GM23338 (cell line): ENCODE data around the gene TRDMT1. TPM values are rescaled to one million over a fixed set of nuclear protein-coding genes. Genes with fewer than 3 reads are reported as not detected.

Experiments used
- ATAC-seq: fragments of 200-7000 bp; cut with Tn5 transposase; 3 replicates; pipeline ENCODE4 v1.9.1; 2020
- DNase-seq: peaks from one replicate; pipeline ENCODE4 v3.0.0-alpha.2; 2015; ENCODE audit warnings: low spot score
- H2AFZ ChIP-seq: fragments of 200-600 bp; sonication (generic); 2 replicates; pipeline ENCODE4 v1.8.0; 2016; ENCODE audit warnings: antibody characterized with exemption, mild to moderate bottlenecking, moderate library complexity
- H3F3A ChIP-seq: fragments of 200-600 bp; sonication (generic); replicated peaks from 2 replicates; pipeline ENCODE4 v1.8.0; 2017; ENCODE audit warnings: antibody characterized with exemption, mixed run types, low read depth
- H3K27ac ChIP-seq: fragments of 200-600 bp; sonication (generic); 2 replicates; pipeline ENCODE4 v1.6.1; 2016; ENCODE audit warnings: low read depth
- H3K27me3 ChIP-seq: fragments of 200-600 bp; sonication (generic); 2 replicates; pipeline ENCODE4 v1.8.0; 2016; ENCODE audit warnings: mild to moderate bottlenecking, mixed run types, moderate library complexity; ENCODE audit not compliant: insufficient read depth
- H3K36me3 ChIP-seq: fragments of 200-600 bp; sonication (generic); 2 replicates; pipeline ENCODE4 v1.8.0; 2016; ENCODE audit warnings: mild to moderate bottlenecking; ENCODE audit not compliant: insufficient read depth
- H3K4me1 ChIP-seq: fragments of 200-600 bp; sonication (generic); 2 replicates; pipeline ENCODE4 v1.8.0; 2016; ENCODE audit warnings: mild to moderate bottlenecking, moderate library complexity; ENCODE audit not compliant: insufficient read depth
- H3K4me2 ChIP-seq: fragments of 200-600 bp; sonication (generic); 2 replicates; pipeline ENCODE4 v1.7.1; 2017; ENCODE audit warnings: mixed run types
- H3K4me3 ChIP-seq: fragments of 200-600 bp; sonication (generic); 2 replicates; pipeline ENCODE4 v1.6.1; 2016; ENCODE audit warnings: mixed run types
- H3K79me2 ChIP-seq: fragments of 200-600 bp; sonication (generic); replicated peaks from 2 replicates; pipeline ENCODE4 v1.8.0; 2017; ENCODE audit warnings: mild to moderate bottlenecking; ENCODE audit not compliant: insufficient read depth
- H3K9me2 ChIP-seq: fragments of 200-600 bp; sonication (generic); 2 replicates; pipeline ENCODE4 v1.8.0; 2017; ENCODE audit not compliant: insufficient read depth
- H4K20me1 ChIP-seq: fragments of 200-600 bp; sonication (generic); replicated peaks from 2 replicates; pipeline ENCODE4 v1.8.0; 2017; ENCODE audit warnings: mild to moderate bottlenecking; ENCODE audit not compliant: insufficient read depth
- H3K27ac Mint-ChIP-seq: 2 replicates; pipeline ENCODE4 v1.8.0; 2020; ENCODE audit warnings: inconsistent platforms, mild to moderate bottlenecking, moderate library complexity, mixed read lengths
- H3K27me3 Mint-ChIP-seq: 3 replicates; pipeline ENCODE4 v1.8.0; 2022; ENCODE audit warnings: low read depth, mild to moderate bottlenecking, moderate library complexity, mixed read lengths, inconsistent platforms; ENCODE audit not compliant: insufficient read depth, poor library complexity
- H3K36me3 Mint-ChIP-seq: 3 replicates; pipeline ENCODE4 v1.8.0; 2021; ENCODE audit warnings: low read depth, mild to moderate bottlenecking, inconsistent platforms, moderate library complexity, mixed read lengths
- H3K4me1 Mint-ChIP-seq: 3 replicates; pipeline ENCODE4 v1.8.0; 2020; ENCODE audit warnings: mild to moderate bottlenecking, inconsistent platforms, mixed read lengths
- H3K4me3 Mint-ChIP-seq: 3 replicates; pipeline ENCODE4 v1.8.0; 2021; ENCODE audit warnings: moderate library complexity, mild to moderate bottlenecking, inconsistent platforms, mixed read lengths
- H3K9me3 Mint-ChIP-seq: 3 replicates; pipeline ENCODE4 v1.8.0; 2020; ENCODE audit warnings: moderate library complexity, mild to moderate bottlenecking, inconsistent platforms, mixed read lengths
- EZH2 ChIP-seq: fragments of 200-600 bp; sonication (generic); IDR thresholded peaks from one replicate; pipeline ENCODE4 v1.8.0; 2017; ENCODE audit warnings: antibody characterized with exemption, mild to moderate bottlenecking, low read depth; ENCODE audit not compliant: unreplicated experiment
- JUNB ChIP-seq: IDR thresholded peaks from one replicate; pipeline ENCODE4 v1.6.1; 2016; ENCODE audit warnings: antibody characterized with exemption; ENCODE audit not compliant: unreplicated experiment
- NANOG ChIP-seq: IDR thresholded peaks from 2 replicates; pipeline ENCODE4 v1.6.1; 2016; ENCODE audit warnings: antibody characterized with exemption, borderline replicate concordance
- POLR2AphosphoS5 ChIP-seq: IDR thresholded peaks from 2 replicates; pipeline ENCODE4 v1.6.1; 2016; ENCODE audit warnings: antibody characterized with exemption, low read depth
- STAT1 ChIP-seq: IDR thresholded peaks from one replicate; pipeline ENCODE4 v1.6.1; 2016; ENCODE audit warnings: antibody characterized with exemption; ENCODE audit not compliant: unreplicated experiment
- ZNF114 ChIP-seq: fragments of 250-450 bp; sonication (Bioruptor Pico); IDR thresholded peaks from 2 replicates; pipeline ENCODE4 v1.5.0; 2020; ENCODE audit warnings: mild to moderate bottlenecking, moderate library complexity
- ZNF331 ChIP-seq: fragments of 250-450 bp; sonication (Bioruptor Pico); IDR thresholded peaks from 2 replicates; pipeline ENCODE4 v1.5.0; 2020; ENCODE audit warnings: low read depth, mild to moderate bottlenecking, moderate library complexity
- polyA plus RNA-seq: library from polyadenylated mRNA; unstranded; fragments of >200 nt; fragmentation: Nextera tagmentation; extraction: Ambion mirVana; gene quantifications from 2 replicates; pipeline ENCODE4 v1.2.1, GENCODE V29; 2016
- total RNA-seq: library from RNA; depleted of rRNA; stranded (reverse); fragments of >200 nt; shearing (Covaris generic); gene quantifications from 2 replicates; pipeline ENCODE4 v1.2.3, GENCODE V29; 2014
- TF ChIP-seq, protein P1 (sequence below): IDR thresholded peaks from one replicate; pipeline ENCODE4 v1.6.1; 2018; ENCODE audit warnings: antibody characterized with exemption; ENCODE audit not compliant: unreplicated experiment
- TF ChIP-seq, protein P2 (sequence below), 2 experiments: fragments of 200-600 bp in 1 of 2; sonication (generic) in 1 of 2; conservative IDR thresholded peaks; 2 replicates each; pipeline versions ENCODE4 v1.5.1 to v1.6.1; 2016 to 2017; ENCODE audit warnings: antibody characterized with exemption in 2 of 2, low read depth in 2 of 2, mild to moderate bottlenecking in 2 of 2, moderate library complexity in 1 of 2
- TF ChIP-seq, protein P3 (sequence below): fragments of 250-450 bp; sonication (Bioruptor Pico); IDR thresholded peaks from 2 replicates; pipeline ENCODE4 v1.5.0; 2020; ENCODE audit warnings: mild to moderate bottlenecking, moderate library complexity

The TRDMT1 gene
- total and polyA plus RNA-seq, 2 experiments from 2014 or later: 16.0 to 37.7 TPM

DNA sequence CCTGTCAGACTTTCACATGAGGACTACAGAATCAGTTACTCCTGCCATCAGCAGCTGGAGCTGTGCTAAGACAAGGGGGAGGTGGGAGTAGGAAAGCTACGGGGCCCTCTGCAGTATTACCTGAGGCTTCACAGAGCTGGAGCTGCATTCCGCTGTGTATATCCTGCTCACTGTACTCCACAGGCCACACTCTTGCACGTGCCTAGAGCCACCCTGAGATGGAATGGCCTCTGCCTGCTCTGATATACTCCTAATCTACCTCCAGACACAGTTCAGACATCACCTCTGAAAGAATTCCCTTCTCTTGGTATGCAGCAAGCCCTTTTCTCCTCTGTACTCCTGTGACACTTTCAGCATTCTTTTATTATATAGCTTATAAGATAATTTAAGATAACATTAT is 34.8 kb downstream of the TRDMT1 start (continued):
- TF ChIP-seq, protein P1, sequence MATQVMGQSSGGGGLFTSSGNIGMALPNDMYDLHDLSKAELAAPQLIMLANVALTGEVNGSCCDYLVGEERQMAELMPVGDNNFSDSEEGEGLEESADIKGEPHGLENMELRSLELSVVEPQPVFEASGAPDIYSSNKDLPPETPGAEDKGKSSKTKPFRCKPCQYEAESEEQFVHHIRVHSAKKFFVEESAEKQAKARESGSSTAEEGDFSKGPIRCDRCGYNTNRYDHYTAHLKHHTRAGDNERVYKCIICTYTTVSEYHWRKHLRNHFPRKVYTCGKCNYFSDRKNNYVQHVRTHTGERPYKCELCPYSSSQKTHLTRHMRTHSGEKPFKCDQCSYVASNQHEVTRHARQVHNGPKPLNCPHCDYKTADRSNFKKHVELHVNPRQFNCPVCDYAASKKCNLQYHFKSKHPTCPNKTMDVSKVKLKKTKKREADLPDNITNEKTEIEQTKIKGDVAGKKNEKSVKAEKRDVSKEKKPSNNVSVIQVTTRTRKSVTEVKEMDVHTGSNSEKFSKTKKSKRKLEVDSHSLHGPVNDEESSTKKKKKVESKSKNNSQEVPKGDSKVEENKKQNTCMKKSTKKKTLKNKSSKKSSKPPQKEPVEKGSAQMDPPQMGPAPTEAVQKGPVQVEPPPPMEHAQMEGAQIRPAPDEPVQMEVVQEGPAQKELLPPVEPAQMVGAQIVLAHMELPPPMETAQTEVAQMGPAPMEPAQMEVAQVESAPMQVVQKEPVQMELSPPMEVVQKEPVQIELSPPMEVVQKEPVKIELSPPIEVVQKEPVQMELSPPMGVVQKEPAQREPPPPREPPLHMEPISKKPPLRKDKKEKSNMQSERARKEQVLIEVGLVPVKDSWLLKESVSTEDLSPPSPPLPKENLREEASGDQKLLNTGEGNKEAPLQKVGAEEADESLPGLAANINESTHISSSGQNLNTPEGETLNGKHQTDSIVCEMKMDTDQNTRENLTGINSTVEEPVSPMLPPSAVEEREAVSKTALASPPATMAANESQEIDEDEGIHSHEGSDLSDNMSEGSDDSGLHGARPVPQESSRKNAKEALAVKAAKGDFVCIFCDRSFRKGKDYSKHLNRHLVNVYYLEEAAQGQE: no peak
- TF ChIP-seq ZNF114 (CRISPR knock-in tag): no peak
- TF ChIP-seq POLR2AphosphoS5: no peak
- TF ChIP-seq JUNB: no peak
- no peak for TF ChIP-seq ZNF331 (CRISPR knock-in tag)

DNA sequence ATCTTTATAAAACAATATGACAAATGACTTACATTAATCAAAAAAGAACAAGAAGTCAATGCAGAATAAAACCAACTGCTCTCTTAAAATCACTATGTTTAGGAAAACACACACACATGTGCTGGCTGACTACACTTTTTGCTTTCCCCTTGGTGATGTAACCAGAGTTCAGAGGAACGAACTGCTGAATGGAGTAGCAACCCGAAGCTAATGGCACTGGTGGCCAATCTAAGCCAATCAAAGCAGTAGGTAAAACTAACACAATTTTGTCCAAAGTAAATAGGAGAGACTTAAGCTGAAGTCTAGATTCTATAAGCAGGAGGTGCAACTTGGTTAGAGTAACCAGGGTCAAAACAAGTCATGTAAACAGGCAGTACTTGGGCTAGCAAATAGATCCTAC is 38.6 kb downstream of the TRDMT1 start:
- H3K27ac Mint-ChIP-seq: no peak overlapping the region
- ATAC-seq (no peak), DNase-seq (no peak)
- Histone ChIP-seq H2AFZ (no peak overlapping the region), H3K9me2 (no peaks in the 10 kb centered on the region), H3K79me2 (no peaks in the 10 kb centered on the region), H3K4me1 (no peaks in the 10 kb centered on the region), H3K36me3 (no peaks in the 10 kb centered on the region), H4K20me1 (no peaks in the 10 kb centered on the region), H3K27me3 (no peaks in the 10 kb centered on the region), H3K4me3 (no peak overlapping the region), H3F3A (no peaks in the 10 kb centered on the region), H3K27ac (no peak overlapping the region), H3K4me2 (no peak overlapping the region)
- no peak overlapping the region for H3K4me3 Mint-ChIP-seq
- H3K9me3 Mint-ChIP-seq: peaks cover 2% of the 10 kb centered on the region; the same call in 1 of the 3 replicates
- no peaks in the 10 kb centered on the region for H3K4me1 Mint-ChIP-seq
- peaks cover 3% of the 10 kb centered on the region; the same call in 1 of the 3 replicates for H3K36me3 Mint-ChIP-seq
- H3K27me3 Mint-ChIP-seq: no peaks in the 10 kb centered on the region
- TF ChIP-seq NANOG: no peak
- no peak for TF ChIP-seq ZNF114 (CRISPR knock-in tag)
- TF ChIP-seq, protein P2, sequence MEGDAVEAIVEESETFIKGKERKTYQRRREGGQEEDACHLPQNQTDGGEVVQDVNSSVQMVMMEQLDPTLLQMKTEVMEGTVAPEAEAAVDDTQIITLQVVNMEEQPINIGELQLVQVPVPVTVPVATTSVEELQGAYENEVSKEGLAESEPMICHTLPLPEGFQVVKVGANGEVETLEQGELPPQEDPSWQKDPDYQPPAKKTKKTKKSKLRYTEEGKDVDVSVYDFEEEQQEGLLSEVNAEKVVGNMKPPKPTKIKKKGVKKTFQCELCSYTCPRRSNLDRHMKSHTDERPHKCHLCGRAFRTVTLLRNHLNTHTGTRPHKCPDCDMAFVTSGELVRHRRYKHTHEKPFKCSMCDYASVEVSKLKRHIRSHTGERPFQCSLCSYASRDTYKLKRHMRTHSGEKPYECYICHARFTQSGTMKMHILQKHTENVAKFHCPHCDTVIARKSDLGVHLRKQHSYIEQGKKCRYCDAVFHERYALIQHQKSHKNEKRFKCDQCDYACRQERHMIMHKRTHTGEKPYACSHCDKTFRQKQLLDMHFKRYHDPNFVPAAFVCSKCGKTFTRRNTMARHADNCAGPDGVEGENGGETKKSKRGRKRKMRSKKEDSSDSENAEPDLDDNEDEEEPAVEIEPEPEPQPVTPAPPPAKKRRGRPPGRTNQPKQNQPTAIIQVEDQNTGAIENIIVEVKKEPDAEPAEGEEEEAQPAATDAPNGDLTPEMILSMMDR (conservative IDR thresholded peaks at IDR 0.05; ENCODE audit: low read depth in 2 of 2): no peak
- TF ChIP-seq, protein P3, sequence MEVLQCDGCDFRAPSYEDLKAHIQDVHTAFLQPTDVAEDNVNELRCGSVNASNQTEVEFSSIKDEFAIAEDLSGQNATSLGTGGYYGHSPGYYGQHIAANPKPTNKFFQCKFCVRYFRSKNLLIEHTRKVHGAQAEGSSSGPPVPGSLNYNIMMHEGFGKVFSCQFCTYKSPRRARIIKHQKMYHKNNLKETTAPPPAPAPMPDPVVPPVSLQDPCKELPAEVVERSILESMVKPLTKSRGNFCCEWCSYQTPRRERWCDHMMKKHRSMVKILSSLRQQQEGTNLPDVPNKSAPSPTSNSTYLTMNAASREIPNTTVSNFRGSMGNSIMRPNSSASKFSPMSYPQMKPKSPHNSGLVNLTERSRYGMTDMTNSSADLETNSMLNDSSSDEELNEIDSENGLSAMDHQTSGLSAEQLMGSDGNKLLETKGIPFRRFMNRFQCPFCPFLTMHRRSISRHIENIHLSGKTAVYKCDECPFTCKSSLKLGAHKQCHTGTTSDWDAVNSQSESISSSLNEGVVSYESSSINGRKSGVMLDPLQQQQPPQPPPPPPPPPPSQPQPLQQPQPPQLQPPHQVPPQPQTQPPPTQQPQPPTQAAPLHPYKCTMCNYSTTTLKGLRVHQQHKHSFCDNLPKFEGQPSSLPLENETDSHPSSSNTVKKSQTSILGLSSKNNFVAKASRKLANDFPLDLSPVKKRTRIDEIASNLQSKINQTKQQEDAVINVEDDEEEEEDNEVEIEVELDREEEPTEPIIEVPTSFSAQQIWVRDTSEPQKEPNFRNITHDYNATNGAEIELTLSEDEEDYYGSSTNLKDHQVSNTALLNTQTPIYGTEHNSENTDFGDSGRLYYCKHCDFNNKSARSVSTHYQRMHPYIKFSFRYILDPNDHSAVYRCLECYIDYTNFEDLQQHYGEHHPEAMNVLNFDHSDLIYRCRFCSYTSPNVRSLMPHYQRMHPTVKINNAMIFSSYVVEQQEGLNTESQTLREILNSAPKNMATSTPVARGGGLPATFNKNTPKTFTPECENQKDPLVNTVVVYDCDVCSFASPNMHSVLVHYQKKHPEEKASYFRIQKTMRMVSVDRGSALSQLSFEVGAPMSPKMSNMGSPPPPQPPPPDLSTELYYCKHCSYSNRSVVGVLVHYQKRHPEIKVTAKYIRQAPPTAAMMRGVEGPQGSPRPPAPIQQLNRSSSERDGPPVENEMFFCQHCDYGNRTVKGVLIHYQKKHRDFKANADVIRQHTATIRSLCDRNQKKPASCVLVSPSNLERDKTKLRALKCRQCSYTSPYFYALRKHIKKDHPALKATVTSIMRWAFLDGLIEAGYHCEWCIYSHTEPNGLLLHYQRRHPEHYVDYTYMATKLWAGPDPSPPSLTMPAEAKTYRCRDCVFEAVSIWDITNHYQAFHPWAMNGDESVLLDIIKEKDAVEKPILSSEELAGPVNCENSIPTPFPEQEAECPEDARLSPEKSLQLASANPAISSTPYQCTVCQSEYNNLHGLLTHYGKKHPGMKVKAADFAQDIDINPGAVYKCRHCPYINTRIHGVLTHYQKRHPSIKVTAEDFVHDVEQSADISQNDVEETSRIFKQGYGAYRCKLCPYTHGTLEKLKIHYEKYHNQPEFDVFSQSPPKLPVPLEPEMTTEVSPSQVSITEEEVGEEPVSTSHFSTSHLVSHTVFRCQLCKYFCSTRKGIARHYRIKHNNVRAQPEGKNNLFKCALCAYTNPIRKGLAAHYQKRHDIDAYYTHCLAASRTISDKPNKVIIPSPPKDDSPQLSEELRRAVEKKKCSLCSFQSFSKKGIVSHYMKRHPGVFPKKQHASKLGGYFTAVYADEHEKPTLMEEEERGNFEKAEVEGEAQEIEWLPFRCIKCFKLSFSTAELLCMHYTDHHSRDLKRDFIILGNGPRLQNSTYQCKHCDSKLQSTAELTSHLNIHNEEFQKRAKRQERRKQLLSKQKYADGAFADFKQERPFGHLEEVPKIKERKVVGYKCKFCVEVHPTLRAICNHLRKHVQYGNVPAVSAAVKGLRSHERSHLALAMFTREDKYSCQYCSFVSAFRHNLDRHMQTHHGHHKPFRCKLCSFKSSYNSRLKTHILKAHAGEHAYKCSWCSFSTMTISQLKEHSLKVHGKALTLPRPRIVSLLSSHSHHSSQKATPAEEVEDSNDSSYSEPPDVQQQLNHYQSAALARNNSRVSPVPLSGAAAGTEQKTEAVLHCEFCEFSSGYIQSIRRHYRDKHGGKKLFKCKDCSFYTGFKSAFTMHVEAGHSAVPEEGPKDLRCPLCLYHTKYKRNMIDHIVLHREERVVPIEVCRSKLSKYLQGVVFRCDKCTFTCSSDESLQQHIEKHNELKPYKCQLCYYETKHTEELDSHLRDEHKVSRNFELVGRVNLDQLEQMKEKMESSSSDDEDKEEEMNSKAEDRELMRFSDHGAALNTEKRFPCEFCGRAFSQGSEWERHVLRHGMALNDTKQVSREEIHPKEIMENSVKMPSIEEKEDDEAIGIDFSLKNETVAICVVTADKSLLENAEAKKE: no peak
- TF ChIP-seq EZH2: no peak
- TF ChIP-seq STAT1: no peak
- no peak for TF ChIP-seq POLR2AphosphoS5
- TF ChIP-seq JUNB: no peak
- TF ChIP-seq, protein P1: no peak
